DMS 273 treated with DMSO at 0.1 percent for 48 hours (cell line): Measurements from ENCODE around the gene CBLN3.

Experiments used
- DNase-seq: peaks from one replicate; lab custom pipeline; 2025; lab: John Stamatoyannopoulos, UW

Gene CBLN3

GRCh38 chr14:24439257-24439656 is 9.8 kb upstream of the CBLN3 start:
- no peak for DNase-seq

GRCh38 chr14:24438223-24439097 is 9.0 kb upstream of the CBLN3 start:
- DNase-seq = no peak

GRCh38 chr14:24437736-24438067 is 8.2 kb upstream of the CBLN3 start:
- no peak for DNase-seq

- no peak for DNase-seq
Observed at GRCh38 chr14:24437020-24437735, 7.7 kb upstream of the CBLN3 start.

- peak; percentile 22 for DNase-seq
Observed at GRCh38 chr14:24436355-24437019, 7.0 kb upstream of the CBLN3 start.

GRCh38 chr14:24435998-24436354 is 6.5 kb upstream of the CBLN3 start:
- DNase-seq = no peak

- DNase-seq = no peak
Observed at GRCh38 chr14:24435192-24435810, 5.8 kb upstream of the CBLN3 start.

- no peak for DNase-seq
Observed at GRCh38 chr14:24434676-24435075, 5.2 kb upstream of the CBLN3 start.

GRCh38 chr14:24434036-24434435 is 4.6 kb upstream of the CBLN3 start:
- DNase-seq = no peak

GRCh38 chr14:24432259-24433131 is 3.0 kb upstream of the CBLN3 start:
- DNase-seq = no peak

- peak; percentile 77 for DNase-seq
Observed at GRCh38 chr14:24431569-24432258, 2.2 kb upstream of the CBLN3 start.

GRCh38 chr14:24430682-24431568 is 1.5 kb upstream of the CBLN3 start:
- DNase-seq = no peak

GRCh38 chr14:24430143-24430681 is 744 bp upstream of the CBLN3 start:
- DNase-seq = no peak

GRCh38 chr14:24428628-24429394 is 657 bp downstream of the CBLN3 start:
- DNase-seq = no peak

GRCh38 chr14:24427537-24428508 is 1.6 kb downstream of the CBLN3 start:
- DNase-seq = no peak

- no peak for DNase-seq
Observed at GRCh38 chr14:24426912-24427536, 2.4 kb downstream of the CBLN3 start.
